Activated T-helper 1 cell treated with Interleukin-2 at 50 U/mL for 16 hours (primary cell): ENCODE results near the gene SCP2.

Experiments used
- DNase-seq: peaks from one replicate; pipeline ENCODE4 v3.0.0-alpha.2; 2020; ENCODE audit warnings: low read depth

SCP2 gene

DNA sequence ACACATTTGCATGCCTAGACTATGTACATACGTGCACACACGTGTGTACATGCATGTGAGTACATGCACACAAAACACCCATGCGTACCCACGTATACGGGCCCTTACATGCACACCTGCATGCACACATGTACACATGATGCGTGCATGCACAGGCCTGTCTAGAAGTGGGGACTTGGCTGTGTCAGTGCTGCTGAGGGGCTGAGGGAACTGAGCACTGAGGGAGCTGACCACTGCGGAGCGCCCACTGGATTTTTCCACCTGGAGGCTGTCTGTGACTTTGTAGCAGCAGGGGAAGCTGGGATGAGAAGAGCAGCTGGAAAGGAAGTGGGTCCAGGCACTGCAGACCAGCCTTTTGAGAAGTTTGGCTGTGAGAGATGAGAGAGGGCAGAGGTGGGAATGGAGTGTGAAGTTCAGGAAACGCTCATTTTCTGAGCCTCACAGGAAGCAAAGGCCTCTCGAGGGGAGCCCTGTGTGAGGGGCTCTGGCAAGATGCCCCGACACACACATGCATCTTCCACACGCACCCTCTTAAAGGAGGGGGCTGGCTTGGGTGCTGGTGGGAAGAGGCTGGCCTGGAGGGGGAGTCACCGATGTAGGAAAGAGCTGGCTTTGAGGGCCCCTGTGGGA, 155.9 kb downstream of the SCP2 start:
- DNase-seq = no peak

DNA sequence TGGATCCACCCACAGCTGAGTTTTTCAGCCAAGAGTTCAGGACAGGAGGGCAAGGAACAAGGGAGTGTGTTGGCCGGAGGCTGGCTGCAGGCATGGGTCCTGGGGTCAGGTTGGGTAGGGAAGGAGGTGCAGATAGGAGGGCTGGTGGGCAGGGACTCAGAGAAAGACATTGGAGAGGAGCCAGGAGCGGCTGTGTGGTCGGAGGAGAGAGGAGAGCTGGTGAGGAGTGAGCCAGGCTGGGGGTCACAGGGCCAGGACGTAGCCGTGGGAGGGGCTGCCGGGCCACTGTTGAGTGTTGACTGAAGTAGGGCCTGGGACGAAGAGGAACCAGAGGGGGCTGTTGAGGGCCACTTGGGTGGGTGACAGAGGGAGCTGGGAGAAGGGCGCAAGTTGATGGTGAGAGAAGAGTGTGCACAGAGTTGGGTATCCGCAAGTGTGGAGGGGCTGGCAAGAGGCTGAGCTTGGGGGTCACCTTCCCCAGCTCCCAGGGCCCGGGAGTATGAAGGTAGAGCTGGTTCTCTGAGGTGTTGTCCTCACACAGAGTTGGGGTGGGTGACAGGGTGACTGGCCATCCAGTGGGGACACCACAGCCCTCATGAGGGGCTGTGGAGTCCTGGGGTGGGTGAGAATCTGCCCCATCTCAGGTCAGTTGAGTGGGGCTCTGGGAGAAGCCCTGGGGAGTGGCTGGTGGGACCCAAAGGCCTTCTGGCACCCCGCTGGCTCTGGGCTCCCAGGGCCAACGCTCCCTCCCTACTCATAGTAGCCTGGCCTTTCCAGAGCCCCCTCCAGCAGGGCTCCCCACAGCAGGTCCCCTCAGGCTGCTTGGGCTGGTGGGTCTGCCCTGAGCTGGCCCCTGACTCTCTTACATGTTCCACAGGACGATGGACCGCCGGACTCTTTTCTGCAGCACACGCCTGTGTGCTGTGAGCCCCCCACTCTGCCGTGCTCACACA, 156.8 kb downstream of the SCP2 start:
- no peak for DNase-seq

DNA sequence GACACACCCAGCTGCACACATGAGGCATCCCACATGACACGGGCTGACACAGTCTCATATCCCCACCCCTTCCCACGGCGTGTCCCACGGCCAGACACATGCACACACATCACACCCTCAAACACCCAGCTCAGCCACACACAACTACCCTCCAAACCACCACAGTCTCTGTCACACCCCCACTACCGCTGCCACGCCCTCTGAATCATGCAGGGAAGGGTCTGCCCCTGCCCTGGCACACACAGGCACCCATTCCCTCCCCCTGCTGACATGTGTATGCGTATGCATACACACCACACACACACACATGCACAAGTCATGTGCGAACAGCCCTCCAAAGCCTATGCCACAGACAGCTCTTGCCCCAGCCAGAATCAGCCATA, 157.5 kb downstream of the SCP2 start:
- DNase-seq = no peak

DNA sequence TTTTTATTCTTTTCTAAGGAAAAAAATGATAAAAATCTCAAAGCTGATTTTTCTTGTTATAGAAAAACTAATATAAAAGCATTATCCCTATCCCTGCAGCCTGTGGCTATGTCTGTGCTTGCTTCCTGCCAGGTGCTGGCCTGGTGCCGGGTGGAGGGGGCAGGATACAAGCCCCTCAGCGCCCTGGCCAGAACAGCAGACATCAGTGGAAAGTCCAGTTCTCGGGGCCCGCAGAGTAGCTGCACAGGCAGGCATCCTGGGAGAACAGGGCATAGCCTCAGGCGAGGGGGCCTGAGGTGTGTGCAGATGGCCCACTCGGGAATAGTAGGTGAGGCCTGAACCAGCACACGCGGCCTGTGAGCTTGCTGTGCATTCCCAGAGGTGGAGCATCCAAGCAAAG, 158.3 kb downstream of the SCP2 start:
- DNase-seq = no peak

DNA sequence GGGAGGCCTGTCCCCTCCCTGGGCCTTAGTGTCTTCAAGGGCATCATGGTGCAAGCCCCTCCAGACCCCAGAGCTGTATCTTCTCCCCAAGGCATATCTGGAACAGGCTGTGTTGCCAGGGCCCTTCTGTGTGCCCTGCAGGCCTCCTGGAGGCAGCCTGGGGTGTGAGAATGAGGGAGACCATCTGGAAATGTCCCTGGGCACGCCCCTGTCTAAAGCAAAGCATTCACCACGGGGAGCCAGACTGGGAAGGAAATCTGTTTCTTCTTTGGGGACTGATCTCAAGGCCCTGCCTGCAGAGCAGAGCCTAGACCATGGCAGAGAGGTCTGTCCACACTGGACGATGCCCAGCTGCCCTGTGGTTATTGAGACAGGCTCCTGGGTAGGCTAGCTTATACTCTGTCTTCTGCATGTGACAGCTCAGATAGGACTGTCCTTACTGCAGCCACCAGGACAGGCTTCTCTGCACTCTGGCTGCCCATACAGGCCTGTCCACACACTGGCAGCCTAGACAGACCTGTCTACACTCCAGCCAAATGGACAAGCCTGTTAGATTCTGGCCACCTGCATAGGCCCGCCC, 159.5 kb downstream of the SCP2 start:
- no peak for DNase-seq

DNA sequence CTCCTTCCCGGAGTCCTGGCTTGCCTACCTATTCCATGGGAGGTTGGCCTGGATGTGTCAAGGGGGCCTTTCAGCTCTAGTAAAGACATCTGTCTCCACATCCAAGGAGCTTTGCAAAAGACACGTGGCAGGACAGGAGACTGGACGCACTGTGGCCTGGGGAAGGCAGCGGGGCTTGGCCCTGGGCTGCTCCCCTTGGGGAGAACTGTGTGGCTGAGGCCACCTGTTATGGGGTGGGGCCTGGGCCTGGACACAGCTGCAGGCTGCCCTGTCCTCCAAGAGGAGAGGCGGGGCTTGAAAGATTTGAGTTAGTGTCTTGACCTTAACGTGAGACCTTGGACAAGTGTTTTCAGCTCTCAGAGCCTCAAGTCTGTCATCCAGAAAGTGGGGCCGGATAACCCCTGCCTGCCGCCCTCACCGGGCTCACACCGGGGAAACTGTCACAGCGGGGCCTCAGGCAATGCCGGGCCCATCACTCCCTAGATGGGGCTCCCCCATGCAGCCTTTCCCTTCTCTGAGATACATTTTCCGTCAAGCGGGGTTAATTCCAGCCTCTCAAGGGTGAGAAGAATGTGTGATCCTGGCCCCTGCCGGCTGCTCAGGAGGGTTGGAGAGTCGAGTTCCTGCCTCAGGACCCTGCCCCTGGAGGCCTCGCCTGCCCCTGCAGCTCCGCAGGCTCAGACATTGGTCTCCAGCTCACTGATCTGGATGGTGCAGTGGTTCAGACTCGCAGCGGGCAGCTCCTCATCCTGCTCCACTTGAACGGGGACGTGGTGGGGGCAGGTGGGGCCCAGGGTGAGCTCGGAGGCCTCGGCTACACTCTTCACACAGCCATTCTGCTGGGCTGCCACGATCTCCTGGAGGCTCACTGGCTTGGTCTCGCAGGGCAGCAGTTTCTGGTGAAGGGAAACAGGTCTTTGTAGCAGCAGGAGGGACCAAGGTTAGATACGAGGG, 160.5 kb downstream of the SCP2 start:
- no peak for DNase-seq

DNA sequence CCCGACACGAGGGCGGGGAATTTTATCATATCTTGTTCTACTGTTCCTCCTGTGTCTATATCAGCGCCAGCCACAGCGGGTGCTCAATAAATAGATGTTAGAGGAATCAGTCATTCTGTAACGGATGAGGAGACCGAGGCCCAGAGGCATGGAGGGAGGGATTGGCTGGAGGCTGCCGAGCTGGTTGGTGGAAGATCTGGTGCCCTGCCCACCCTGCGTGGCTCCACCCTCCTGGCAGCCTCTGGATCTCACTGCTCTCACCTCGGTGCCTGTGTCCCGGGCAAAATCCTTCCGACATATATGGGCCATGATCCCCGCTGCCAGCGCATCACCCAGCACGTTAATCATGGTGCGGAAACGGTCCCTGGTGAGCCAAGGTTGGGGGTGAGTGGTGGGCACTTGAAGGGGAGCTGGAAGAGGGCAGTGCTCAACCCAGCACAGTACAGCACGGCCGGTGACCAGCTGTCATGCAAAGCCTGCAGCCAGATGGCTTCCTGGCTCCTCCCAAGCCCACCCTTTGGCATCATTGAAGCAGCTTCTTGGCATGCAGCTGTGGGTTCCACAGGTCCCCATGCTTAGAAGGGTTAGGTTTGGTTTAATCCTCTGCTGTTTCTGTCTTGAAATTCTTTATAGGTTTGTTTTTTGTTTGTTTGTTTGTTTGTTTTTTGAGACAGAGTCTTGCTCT, 161.7 kb downstream of the SCP2 start:
- no peak for DNase-seq

DNA sequence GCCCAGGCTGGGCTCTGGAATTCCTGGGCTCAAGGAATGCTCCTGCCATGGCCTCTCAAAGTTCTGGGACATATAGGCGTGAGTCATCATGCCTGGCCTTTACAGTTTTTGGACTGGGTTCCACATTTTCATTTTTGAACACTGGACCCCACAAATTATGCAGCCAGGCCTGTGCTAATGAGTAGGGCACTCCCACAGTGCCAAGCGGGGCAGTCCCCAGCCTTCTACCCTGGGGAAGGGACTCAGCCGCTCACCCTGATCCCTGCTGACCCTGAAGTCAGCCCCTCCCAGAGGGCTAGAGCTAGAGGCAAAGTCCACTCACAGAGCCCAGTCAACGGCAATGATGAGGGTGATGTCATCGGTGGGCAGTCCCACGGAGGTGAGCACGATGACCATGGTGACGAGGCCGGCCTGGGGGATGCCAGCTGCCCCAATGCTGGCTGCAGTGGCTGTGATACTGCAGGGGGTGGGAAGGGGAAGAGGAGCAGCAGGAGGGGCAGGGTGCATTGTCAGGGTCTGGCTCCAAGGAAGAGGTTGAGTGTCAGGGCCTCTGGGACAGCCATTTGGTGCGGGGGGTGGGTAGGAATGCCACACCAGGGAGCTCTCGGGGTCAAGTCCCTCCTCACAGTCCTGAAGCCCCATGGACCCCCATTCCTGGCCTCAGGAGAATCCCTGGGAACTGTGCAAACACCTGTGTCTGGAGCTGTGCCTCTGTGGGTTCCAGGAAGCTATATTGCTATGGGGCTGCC, 162.6 kb downstream of the SCP2 start:
- DNase-seq = no peak

DNA sequence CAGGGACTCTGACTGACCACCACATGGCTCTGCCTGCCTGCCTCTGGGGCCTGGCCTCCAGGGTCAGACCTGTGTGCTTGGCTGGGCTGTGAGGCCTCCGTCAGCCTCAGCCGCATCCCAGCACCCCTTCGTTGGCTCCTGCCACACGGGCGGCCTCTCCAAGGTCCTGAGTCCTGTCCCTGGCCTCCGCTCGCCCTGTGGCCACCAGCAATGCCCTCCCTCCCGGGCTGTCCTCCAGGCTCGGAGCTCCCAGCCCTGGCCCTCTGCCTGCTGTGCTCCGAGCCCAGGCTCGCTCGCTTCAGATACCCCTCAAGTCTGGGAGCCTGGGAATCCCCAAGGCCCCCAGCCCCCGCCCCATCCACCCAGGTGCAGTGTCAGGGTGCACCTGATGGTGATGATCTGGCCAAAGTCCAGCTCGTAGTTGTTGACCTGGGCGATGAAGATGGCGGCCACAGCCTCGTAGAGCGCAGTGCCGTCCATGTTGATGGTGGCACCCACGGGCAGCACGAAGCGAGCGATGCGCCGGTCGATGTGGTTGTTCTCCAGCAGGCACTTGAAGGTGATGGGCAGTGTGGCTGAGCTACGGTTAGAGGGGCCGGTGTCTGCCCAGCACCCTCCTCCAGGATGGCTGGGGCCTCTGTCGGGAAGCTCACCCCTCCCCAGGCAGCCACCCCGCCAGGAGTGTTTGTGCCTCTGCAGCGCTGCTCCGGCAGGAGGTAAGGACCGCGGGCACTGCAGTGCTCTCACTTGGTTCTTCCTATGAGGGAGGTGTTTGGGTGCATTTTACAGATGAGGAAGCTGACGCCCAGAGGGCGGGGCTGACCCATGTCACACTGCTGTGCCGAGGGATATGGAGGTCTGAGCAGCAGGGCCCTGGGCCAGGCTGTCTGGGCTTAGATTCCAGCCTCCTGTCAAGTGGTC, 163.4 kb downstream of the SCP2 start:
- no peak for DNase-seq

DNA sequence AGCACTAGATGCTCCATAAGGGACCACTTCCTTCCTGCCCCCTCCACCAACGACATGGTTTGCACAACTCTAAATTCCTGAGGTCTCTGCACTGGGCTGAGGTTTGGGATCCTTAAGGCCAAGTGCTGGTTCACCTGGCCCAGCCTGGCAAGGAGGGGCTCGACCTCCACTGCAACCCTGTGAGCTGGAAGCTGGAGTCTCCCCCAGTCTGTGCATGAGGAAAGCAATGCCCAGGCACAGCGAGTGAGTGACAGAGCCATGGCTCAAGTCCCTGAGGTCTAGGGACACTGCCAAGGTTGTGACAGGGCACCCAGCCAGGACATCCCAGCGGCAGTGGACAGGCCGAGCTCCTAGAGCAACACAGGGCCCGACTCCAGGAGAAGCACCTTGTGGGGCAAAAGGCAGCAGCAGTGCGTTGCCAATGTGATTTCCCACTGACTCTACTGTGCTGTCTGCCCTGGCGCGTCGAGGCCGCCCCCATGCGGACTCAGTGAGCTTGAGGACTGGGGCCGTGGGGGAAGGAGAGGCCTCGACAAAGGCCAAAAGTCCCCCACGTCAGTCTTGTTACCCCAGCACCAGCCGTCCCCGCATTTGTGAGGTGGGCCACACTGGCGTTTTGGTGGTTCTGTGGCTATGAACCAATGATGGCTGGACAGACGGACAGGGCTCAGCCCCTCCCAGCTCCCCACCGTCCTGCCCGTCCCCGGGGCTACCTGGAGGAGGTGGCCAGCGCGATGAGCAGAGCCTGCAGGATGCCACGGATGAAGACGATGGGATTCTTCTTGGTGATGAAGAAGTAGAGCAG, 165.0 kb downstream of the SCP2 start:
- no peak for DNase-seq

DNA sequence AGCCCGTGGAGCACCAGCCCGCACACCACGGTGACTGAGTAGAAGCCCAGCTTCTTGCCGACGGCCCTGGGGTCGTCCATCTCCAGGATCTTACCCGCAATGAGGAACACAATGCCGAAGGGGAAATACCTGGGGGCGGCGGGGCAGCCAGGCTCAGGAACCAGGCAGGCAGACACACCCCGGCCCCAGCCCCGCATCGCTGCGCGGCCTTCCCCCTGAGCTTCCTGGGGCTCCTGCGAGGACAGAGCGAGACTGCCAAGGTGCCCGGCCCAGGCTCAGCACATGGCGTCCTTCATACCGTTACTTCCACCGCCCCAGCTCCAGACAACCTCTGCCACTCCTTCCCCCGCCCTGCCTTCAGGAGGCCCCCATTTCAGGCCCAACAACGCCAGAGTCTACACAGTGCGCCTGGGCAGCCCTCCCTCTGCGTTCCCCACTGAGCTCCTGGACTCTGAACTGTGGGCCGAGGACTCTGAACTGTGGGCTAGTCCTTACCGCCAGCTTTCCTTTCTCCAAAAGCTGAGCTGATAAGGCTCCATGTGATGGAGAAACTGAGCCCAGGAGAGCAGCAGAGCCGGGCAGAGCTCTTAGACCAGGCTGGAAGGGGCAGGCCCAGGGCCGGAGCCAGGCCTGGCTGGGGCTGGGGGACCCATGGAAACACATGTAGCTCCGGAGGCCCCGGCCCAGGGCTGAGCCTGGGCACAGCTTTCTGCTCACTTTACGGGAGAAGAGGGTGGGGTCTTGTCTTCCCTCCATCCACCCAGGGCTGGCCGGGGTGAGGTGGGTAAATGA, 165.8 kb downstream of the SCP2 start:
- DNase-seq = no peak

DNA sequence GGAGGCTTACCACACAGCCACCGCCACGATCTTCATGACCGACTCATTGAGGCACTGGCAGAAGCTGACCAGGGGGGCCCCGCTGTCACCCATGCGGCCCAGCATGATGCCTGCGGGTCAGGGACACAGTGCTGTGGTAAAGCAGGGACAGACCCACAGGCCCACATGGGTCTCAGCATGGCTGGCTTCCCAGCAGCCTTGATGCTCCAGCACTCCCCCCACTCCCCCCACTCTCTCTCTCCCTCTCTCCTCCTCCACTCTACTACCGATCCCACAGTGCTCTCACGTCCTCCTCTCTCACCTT, 166.3 kb downstream of the SCP2 start:
- DNase-seq = no peak

DNA sequence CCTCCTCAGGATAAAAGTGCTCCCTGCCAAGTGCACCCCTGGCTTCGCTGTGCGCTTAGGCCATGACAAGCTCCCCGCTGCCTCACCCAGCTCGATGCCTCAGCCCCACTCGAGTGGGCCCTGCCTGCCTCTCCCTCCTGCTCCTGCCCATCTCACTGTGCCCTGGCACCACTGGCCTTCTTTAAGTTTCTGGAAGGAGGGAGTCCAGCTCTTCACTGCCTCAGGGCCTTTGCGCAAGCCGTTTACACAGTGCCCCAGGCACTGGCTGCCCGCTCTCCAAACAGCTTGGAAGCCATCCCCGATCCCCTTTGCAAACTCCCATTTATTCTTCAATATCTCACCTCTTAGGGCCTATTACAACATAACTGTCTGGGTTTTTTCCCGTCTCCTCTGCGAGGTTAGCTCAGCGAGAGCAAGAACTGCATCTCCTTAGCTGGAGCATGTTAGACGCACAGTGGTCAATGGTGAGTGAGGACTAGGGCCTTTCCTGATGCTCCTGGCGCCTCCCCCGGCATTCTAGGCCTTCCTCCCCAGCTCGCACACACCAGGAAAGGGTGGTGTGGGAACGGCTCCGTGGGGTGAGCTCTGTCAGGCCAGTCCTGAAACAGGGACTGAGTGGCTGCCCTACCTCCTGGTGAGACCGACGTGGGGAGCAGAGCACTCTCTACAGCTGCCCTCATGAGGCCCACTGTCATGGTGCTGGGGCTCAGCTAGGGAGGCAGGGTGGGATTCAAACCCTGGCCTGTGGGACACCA, 166.9 kb downstream of the SCP2 start:
- DNase-seq = no peak

DNA sequence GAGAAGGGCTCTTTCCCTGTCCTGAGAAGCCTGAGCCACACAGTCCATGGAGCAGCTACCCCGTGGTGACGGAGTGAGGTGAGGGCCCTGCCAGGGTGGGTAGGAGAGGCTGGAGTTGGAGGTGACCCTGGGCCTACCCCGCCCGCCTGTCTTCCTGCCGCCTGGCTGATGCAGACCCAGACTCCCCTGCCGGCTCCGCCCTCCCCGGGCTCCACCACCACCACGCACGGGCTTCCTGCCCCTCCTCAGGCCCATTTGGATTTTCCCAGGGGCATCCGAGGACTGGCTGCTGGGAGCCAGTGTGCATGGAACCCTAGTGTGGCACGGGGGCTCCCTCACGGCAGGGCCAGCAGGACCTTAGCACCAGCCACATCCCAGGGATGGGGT, 167.4 kb downstream of the SCP2 start:
- no peak for DNase-seq
